Activated CD4-positive, alpha-beta T cell treated with anti-CD3 and anti-CD28 coated beads, Interleukin-2, amount 50 U/mL, for 1 hour (primary cell): Measurements from ENCODE around the gene BABAM2.
A peak's percentile ranks its signal among the peaks of the same experiment; 100 is the strongest.

Source experiments
- DNase-seq: peaks from one replicate; pipeline ENCODE4 v3.0.0-alpha.2; 2020

The BABAM2 gene

DNA sequence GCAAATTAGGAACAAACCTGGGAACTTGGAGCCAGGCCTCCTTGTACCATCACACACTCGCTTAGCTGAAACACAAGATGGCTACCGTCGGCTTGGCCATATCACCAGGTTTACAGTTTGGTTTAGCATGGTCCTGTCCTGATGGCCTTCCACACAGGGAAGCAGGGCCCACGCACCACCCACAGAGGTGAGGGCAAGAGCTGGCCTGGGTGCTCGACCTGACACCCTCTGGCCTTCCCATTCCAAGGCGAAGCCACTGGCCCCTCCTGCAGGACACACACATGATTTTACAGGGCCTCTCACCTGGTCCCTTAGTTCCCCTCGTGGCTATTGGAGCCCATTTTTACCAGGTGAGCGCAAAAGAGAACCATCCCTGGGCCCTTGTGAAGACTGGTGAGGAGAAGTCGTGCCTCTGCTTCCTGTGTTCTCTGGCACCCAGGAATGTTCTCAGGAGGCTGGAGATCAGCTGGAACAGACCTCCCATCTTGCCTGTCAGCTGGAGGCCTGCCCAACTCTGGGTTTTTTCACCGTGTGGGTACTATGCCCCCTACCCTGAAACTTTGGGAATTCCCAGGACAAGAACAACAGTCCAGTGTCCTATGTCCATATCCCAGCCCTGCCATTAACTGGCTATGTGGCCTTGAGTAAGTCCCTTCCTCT lies 449.1 kb downstream of the BABAM2 start:
- no peak for DNase-seq

GRCh38 chr2:28340312-28341202 lies 450.0 kb downstream of the BABAM2 start:
- DNase-seq, result no peak

DNA sequence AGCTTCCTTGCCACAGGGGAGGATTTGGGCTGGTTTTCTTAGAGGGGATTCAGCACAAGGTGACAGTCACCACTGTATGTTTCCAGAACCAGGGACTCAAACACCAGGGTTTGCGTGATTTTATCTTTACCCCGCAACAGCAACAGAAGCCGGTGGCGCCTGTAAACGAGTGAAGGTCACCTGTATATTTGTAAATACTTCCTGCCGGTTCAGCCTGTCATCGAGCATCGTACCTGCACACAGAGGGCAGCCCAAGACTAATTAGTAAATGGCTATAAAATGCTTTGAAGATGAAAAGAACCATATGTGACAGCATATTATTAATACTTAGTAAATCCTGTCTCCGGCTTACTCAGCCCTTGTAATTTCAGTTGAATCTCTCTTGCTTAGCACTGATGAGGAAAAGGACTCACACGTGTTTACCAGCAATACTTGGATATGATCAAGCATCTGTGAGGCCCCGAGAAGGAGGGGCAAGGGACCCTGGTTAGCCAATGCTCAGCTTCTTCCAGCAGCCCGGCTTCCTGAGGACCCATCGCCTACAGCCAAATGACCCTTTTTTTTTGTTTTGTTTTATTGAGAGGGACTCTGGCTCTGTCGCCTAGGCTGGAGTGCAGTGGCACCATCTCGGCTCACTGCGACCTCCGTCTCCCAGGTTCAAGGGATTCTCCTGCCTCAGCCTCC lies 450.8 kb downstream of the BABAM2 start:
- no peak for DNase-seq

DNA sequence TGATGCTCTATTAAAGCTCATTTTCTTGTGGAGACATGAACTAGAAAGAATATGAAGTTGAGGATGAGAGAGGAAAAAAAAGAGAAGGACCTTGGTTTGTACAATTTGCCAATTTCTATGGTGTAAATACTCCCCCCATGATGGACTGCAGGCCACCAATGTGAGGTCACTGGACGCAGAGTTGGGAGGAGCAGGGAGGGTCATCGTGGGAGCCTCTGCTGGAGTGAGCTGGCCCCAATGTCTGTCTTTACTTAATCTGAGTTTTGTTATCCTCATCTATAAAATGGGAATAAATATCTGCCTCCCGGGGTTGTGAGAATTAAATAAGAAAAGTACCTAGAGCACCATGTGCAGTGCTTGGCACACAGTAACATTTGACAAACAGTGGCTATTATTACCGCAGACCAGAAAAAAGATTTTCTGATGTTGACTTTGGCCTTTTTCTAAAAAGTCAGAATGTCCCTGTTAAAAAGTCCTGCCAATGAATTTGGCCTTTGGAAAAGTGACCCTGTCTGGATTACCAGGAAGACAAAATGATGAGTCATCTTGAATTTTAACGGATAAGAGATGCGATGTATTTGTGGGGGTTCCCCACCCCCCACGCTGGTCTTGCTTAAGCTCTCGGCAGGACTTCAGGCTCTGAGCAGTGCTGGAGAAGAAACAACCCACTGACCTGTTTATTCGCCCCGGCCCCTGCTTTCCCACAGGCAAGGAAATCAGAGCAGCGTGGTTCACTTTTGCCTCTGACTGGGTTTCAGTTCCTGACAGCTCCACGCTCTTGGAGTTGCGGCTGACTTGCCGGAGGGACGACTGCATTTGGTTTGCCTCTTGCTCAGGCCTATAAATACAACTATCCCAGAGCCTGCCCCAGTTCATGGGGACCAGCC lies 451.8 kb downstream of the BABAM2 start:
- no peak for DNase-seq

DNA sequence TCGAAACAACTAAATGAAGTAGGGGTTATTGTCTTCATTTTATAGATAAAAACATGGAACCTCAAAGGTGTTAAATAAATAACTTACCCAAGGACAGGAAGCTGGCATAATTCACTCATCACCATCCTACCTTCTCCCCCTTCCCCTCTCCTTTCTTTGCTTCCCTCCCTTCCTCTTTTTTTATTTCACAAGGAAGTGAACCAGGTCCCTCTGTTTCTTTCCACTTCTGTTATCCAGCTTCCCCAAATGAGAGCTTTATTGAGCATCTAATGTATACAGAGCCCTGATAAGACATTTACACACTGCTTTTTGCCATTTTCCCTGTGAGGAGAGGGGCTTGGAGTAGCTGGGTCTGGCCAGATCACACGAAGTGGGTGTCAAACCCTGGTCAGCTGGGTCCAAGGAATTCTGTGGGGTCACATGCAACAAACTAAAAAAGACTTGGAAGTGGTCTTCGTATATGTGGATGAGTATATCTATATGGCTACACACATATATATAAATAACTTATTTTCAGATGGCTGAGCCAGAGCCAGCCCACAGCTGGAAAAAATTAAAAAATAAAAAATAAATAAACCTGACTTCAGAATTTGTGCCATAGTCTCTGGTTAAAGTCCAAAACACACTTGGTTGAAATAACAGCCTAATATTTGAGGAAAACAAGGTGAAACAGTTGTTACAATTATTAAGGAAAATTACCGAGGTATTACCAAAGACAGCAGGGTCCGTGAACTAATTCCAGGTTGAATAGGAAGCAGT lies 452.8 kb downstream of the BABAM2 start:
- no peak for DNase-seq

DNA sequence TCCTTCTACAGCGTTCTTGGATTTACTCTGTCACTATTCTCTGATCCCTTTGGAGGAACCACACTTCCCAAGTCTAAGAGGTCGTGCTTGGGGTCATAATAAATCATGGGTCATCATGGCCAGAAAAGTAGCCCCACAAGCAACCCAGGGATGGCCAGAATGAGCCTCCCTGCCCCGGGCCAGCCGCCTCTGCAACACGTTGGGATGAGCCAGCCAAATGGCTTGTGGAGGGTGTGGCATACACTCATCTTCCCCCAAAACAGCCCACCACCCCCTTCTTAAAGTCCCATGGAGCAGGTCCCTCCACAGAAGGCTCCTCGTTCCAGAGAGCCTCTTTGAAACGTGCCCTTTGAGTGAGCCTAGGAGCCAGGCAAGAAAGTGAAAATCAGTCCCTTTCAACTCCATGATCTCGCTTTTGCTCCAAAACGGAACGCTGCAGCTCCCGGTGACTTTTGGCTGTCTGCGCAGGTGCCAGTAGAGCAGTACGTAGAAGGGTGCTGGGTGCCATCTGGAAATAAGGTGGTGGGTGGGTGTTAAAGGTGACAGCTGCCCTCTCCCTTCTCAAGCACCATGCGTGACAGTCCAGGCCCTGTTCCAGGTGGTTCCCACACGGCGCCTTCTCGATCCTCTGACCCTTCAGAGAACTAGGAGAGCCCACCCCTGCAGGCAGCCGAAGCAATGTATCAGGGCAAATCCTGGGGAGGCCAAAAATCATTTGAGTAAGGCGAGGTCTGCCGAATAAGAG lies 453.6 kb downstream of the BABAM2 start:
- DNase-seq, result no peak

- no peak for DNase-seq
Observed at GRCh38 chr2:28344756-28345373, 454.3 kb downstream of the BABAM2 start.

DNA sequence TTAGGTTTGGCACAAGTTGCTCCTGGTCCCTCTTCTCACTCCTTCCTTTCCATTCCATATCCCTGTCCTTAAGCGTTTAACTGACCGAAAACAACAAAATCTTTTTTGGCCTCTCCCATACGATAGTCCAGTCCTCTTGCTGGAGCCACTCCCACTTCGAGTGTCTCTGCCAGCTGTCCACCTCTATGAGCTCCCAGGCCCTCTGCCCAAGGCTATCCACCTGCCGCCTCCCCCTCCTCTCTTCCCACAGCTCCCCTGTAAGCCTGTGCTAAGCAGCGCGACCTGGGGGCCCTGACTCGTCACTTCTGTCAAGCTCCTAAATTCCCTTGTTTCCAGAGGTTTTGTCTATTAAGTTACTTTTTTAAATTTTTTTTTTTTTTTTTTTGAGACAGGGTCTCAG lies 455.1 kb downstream of the BABAM2 start:
- no peak for DNase-seq

GRCh38 chr2:28346587-28346986 lies 456.1 kb downstream of the BABAM2 start:
- no peak for DNase-seq

GRCh38 chr2:28347193-28347592 lies 456.7 kb downstream of the BABAM2 start:
- no peak for DNase-seq

- DNase-seq, result no peak
Observed at GRCh38 chr2:28347596-28347995, 457.1 kb downstream of the BABAM2 start.

DNA sequence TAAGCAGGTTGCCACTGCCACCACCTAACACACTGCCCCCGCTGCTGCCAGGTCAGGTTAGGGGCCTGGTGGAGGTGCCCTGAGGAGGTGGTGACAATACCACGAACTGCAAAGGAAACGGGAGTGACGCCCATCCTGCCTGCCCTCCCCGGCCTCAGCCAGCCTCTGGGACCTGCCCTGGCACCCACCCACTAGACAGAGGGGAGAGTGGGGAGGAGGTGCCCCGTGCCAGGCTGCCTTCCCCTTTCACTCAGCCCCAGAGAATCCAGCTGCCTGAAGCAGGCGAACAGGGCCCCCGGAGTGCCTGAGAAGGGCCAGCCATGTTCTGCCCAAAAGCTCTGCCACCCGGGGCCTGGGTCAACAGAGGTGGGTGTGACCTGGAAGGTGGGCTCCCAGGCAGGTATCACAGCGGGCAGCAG lies 457.6 kb downstream of the BABAM2 start:
- peak; percentile 47 for DNase-seq

DNA sequence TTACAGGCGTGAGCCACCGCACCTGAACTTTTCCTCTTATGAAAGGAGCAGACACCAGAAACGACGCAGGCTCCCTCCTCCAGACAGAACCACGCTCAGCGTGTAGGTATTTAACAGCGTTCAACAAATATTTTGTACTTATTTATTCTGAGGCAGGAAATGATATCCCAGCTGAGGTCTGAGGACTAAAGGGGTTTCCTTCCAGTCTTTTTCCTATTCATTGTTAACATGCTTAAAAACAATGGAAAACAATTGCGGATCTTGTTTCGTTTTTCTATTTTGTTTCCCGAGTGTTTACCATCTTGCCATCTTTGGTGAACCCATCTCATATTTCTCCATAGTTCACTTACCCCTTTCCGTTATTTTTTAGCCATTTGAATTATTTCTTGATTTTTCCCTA lies 458.4 kb downstream of the BABAM2 start:
- DNase-seq, result no peak

DNA sequence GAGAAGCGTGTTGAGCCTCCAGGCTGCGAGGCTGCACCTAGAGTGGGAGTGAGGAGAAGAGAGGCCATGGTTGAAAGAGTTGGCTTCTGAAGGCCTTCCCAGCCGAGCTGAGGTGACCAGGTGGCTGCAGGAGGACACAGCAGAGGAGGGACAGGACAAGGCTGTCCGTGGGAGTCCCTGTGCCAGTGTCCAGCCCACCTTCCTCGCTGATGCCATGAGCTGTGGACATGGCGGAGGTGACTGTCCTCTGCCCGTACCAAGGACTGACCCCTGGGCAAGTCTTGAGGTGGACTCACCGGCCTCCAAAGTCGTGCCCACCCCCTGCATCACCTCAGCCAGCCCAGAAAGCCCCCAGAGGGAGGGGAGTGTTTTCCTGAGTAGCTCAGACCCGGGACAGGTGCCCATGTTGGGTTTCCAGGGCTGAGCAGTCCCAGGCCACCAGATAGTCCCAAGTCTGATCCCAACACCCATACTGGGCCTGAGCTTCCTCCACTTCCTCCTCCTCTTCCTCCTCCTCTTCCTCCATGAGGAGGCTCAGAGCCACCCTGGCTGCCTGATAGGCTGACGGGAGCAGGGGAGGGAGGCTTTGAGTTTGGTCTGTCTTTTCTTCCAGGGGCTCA lies 459.1 kb downstream of the BABAM2 start:
- DNase-seq, result no peak

- DNase-seq, result no peak
Observed at GRCh38 chr2:28350196-28350595, 459.7 kb downstream of the BABAM2 start.

DNA sequence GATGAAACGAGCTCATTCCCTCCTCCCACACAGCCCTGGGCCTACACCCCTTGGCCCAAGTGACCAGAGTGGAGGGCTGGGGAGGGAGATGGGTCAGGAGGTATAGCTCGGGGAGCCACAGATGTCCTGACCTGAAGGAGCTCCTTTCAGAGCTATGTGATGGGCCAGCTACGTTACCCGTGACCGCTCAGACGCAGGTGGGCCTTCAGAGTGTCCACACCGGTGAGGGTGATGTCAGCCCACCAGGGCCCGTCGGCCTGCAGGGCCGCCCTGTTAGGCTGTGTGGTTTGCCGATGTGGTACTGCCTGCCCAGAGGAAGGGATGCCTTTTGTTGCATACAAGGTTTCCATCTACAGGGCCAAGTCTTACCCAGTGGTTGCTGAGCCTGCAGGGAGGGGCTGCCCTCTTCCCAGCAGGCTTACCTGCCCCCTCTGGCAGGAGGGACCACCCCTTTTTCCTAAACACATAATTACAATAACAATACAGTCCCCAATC lies 460.3 kb downstream of the BABAM2 start:
- no peak for DNase-seq

GRCh38 chr2:28351621-28352020 lies 461.1 kb downstream of the BABAM2 start:
- DNase-seq, result no peak

GRCh38 chr2:28352104-28352503 lies 461.6 kb downstream of the BABAM2 start:
- DNase-seq, result no peak

DNA sequence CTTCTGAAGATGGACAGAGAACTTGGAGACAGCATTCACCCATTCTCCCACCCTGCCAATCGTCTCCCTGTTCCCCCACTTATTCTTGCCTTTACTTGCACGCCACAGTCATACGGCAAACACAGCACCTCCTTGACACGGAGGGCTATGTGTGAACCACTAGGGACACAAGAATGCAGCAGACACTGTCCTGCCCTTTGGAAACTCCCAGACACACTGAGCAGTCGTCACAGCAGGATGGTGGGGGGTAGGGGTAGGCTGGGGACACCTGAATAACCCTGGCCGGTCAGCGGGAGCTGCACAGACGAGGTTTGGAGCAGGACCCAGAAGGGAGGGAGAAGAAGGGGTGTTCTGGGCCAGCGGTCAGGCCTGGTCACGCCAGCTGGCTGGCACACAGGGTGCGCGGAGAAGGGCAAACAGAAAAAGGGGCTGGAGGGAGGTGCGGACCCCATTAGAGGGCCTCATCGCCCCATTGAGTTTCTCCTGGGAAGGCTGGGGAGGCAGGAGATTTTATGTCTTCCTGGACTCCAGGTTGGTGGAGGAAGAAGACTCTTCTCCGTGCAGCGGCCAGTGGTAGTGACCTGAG lies 462.2 kb downstream of the BABAM2 start:
- no peak for DNase-seq
